Activated naive CD4-positive, alpha-beta T cell (primary cell): Measurements from ENCODE around the gene MTCL1.
A peak's percentile ranks its signal among the peaks of the same experiment; 100 is the strongest.

Experiments
- DNase-seq, 4 experiments: peaks; one replicate each; lab custom pipeline; 2025; lab: John Stamatoyannopoulos, UW

Gene MTCL1

DNA sequence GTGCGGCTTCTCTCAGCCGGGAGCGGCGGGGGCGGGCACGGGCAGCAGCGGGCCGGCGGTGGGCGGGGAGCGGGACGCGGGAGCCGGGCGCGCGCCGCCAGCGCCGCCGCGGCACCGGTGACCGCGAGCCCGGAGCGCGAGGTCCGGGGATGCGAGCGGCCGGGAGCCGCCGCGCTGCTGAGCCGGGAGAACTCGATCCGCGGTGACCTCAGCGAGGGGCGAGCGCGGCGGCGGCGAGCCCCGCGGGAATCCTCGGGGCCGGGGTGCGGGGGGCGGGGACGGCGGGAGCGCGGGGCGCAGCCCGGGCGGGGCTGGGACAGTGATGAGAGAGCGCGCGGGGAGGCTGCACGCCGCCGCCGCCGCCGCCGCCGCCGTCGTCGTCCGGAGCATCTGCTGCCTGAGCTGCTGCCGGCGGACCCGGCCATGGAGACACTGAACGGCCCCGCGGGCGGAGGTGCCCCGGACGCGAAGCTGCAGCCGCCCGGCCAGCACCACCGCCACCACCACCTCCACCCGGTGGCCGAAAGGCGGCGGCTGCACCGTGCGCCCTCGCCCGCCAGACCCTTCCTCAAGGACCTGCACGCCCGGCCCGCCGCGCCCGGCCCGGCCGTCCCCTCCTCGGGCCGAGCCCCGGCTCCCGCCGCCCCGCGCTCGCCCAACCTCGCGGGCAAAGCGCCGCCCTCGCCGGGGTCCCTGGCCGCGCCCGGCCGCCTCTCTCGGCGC is at the start of gene MTCL1:
Gene MTCL1, plus strand, starts transcription at position 319 of the 723 bp plus-strand sequence. Its CDS starts 105 bp downstream, at position 424.
- DNase-seq, result peak in 1 of 4 experiments; percentile 23

DNA sequence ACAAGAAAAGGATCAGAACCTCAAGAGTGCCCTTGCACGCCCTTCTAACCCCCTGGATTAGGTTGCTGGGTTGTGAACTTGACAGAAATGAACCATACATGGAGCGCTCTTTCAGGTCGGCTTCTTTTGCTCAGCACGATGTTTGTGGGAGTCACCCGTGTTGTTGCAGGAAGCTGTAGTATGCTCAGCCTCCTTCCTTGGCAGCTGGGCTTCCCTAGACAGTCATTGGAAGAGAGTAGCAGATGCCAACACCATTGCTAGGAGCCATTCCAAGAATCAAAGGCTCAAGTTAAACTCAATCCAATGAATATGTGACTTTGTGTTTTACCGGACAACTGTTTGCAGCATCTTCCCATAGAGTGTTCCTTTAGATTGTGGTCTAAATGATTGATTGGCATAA is 49.1 kb upstream of the MTCL1 start:
- DNase-seq, result no peak

DNA sequence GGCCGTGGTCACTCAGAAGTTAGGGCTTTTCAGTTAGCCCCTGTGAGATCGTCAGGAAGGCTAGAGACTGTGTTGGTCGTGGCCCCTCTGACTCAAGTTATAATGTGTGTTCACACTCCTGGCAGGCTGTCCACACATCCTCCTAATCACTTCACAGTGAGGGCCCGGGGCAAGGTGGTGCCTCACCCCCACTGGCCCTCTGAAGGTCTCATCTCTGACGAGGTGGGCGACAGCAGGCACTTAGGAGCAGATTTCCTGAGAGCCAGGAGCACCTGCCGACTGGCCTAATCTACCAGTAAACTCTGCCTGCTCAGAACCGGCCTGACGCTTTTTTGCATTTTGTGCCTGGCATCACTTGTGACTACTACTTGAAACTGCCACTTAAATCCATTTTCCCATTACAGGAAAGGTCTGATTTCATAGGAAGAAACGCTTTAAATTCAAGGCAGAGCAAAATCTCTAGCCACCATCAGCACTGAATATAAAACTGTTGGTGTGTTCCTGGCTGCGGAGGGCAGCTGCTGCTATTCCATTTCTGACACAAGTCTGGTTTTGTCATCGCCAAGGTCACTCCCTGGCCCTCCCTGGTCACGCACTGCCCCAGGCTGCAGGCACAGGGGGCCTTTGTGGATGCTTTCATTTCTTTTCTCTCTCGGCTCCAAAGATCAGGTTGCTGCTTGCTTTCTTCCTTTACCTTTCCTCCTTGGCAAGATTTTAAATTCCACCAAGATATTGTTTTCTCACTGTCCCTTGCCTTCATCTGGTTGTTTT is 48.1 kb upstream of the MTCL1 start:
- DNase-seq, result no peak

DNA sequence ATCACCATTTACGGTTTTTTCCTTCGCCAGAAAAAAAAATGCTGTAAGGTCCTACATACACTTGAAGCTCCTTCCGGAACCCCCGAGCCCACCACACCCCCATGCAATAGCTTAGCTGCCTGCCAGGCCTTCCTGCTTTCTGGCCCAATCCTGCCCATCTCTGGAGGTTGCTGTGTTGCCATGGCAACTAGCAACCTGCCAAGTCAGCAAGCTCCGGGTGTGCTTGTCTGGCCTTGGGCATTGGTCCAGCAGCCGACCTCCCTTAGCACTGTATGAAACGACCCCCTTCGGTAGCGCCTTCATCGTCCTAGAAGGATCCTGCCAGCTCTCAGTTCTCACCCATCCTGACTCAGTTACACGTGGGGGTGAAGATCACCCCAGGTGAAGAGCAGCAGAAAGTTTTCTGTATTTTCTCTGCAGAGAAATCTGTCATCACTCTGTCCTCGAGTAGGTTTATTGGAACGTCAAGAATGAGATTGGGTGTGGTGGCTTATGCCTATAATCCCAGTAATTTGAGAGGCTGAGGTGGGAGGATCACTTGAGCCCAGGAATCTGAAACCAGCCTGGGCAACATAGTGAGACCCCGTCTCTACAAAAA is 47.4 kb upstream of the MTCL1 start:
- DNase-seq, result no peak

DNA sequence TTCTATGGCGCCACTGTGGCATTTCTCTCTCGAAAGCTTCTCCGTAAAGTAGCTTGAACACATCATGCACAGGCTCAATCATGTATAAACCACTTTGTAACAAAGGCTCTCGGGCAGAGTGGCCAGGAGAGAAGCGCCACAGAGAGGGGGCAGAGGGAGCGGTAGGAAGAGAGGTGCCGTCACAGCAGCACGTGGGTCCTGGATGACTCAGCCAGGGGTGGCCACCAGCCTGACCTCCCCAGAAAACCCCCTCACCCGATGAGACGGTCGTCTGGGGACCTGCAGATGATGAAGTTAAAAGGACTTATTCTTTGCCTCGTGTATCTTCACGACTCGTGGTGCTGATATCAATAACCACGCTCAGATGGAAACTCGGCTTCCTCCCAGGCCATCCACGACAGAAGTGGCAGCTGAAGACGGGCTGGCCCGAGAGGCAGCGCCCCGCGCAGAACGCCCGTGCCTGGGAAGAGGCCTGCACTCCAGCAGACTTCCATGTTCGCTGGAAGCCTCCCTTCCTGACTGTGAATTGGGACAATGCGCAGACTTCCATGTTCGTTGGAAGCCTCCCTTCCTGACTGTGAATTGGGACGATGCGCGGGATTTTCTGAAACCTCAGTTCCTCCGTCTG is 46.4 kb upstream of the MTCL1 start:
- no peak for DNase-seq

DNA sequence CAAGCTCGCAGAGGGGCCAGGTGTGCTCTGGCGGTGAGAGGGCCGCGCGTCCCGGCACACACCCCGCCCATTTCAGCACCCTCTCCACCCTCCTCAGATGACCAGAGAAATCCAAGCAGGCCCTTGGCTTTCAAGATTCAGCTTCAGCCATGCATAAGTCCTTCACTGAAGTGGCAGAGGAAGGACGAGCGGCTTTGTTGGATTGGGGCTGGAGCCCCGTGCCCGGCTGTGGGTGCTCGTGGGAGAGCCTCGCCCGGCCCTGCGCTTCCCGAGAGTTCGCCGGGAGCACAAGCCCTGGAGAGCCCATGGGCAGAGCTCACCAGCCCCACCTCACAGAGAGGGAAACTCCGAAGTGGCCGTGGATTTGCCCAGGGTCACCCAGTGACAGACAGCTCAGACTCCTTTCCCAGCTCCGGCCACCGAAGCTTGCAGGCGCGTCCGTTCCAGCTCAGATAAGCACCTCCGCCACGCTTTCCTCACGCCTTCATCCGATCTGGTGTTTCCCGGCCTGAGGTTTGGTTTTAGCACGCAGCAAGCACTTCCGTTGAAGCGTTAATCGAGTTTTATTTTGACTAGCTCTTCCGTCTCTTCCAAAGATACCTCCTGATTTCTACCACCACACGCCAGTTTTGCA is 45.6 kb upstream of the MTCL1 start:
- DNase-seq, result no peak

DNA sequence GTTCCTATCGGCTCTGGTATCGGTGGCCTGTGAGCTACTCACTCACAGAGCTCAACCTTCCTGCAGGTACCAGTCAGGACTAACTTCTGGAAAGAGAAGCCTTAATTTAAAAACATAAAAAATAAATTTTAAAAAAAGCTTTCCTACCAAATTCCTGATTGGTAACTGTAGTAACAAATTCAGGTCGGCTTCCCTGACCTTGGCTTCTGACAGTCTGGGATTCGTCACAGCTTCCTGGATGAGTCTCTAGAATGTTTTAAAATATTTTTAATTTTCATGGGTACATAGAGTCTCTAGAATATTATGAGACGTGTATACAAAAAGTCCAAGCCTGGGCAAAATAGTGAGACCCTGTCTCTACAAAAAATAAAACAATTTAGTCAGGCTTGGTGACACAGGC is 45.0 kb upstream of the MTCL1 start:
- DNase-seq, result no peak

DNA sequence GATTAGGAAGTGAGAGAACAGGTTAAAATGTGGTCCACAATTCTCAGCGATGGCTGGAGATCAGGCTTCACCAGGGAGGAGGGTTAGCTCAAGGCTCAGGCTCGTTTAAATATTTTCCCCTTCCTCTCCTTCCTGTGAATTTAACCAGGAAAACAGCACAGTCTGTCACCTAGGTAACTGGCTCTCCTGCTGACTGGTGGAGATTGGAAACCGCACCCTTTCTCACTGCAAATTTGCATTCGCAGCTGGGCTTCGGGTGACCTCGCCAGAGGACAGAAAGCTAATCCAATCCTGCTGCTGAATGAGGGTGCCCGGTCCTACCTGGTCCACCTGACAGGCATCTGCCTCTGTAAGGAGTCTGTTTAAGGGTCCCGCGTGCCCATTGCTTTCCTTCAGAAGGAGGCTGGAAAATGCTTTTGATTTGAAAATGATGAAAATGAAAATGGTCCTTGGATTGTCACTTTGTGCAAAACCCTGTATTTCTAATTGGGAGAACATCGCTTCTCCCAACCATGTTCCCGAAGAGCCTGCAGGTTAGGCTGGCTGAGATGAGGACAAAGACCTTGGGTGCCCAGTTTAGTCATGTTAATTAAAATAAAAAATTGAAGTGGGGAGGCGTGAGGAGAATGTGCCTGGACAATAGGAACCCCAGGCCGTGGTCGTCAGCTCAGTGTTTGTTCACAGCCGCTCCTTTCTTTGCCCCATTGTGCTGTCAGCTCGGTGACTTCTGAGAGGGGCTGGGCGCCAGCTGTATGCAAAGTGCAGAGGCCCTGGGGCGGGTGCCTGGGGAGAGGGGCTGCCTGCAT is 43.4 kb upstream of the MTCL1 start:
- DNase-seq, result no peak

DNA sequence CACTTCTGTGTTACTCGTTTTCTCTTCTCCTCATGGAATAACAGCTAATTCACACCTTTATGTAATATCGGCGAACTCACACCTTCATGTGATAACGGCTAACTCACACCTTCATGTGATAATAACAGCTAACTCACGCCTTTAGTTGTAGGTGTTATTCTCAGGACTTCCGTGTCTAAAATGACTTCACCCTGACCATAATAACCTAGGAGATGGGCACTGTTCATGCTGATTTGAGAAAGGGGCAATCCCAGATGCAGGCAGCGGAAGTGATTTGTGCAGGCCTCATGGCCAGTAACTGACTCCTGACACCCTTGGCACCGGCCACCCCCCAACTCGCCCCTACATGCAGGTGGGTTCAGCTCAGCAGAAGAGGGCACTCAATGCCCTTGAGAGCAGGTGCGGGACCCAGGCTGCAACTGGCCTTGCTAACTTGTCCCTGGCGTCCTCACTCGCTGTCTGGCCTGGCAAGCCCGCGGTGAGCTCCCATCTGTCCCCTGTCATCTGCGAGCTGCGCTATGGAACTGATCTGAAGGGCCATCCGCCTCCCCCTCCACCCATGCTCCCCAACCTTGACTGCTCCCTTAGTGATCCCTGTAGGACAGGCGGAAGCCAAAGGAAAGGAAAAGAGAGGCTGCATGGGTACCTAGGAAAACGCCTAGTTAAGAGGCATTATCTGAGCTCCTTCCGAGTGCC is 42.6 kb upstream of the MTCL1 start:
- DNase-seq, result no peak

DNA sequence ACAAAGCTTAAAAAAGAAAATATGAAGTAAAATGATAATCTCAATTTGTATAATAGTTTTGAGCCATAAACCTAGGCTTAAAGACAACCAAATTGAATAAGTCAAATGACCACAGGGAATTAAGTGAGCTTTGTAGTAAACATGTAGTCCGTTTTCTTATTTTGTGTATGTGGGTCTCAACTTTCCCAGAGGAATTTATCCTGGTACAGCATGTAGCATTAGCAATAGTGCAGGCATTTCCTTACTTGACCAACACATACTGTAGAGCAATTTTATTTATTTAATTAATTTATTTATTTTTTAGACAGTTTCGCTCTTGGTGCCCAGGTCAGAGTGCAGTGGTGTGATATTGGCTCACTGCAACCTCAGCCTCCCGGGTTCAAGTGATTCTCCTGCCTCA is 37.5 kb upstream of the MTCL1 start:
- DNase-seq, result no peak

DNA sequence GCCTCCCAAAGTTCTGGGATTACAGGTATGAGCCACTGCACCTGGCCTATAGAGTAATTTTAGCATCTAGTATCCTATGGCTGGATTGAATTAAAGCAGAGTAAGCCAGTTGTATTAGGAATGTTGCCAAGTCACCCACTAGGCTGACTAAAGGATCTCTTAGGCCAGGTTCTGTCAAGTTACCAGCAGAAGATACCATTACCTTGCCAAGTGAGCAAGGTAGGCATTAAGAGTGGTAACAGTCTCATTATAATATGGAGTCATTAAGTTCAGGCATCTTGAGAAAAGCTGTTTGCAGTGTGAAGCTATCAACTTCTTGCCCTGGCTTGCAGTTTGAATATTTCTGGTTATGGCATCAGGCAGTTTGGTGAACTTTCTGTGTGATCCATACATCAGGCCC is 37.0 kb upstream of the MTCL1 start:
- DNase-seq, result no peak

DNA sequence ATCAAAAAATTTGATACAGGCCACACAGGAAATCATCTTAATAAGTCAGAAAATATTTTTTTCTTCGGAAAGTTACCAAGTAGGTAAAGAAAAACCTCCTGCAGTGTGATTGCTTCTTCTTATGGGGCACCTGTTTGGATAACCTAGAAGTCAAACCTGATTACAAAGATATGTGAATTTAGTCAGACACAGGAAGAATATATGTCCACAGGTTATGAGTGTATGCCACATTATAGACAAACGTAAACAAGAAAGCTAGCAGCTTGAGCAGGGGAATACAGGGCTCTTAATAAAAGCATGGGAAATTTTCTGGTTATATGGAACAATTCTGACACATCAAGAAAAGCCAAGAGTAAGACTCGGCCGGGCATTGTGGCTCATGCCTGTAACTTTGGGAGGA is 35.8 kb upstream of the MTCL1 start:
- no peak for DNase-seq

DNA sequence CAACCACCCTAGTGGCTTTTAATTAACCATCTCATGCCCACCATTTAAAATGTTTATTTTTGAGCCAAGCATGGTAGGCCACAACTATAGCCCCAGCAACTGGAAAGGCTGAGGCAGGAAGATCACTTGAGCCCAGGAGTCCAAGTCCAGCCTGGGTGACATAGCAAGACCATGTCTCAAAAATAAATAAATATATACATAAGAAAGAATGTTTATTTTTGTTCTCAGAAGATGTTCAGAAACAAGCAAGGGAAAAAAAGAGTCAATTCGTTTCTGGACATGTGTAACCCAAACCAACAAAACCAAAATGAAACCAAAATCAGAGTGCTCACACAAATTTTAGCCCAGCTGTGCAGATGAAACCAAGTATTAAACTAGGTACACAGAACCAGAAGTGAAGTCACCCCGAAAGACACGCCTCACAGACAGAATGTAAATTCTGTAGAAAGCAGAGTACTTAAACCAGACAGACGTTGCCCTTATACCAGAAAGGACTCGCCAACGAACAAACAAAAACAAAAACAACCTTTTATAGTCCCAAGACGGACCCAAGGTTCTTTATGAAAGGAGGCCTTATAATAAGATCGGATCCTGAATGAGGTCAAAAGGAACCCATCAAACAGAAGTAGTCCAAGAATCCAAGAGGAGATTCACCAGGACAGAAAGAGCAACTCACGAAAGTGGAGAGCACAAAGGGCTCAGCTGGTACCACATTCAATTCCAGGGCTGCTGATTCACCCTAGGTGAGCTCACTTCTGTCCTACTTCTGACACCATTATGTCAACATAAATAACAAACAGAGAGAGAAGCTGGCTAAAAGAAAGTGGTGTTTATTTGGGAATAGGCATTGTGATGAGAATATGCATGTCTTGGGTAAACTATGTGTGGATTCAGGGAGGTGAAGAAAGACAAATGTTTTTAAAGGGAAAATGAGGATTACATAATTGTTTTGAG is 31.8 kb upstream of the MTCL1 start:
- DNase-seq, result no peak

DNA sequence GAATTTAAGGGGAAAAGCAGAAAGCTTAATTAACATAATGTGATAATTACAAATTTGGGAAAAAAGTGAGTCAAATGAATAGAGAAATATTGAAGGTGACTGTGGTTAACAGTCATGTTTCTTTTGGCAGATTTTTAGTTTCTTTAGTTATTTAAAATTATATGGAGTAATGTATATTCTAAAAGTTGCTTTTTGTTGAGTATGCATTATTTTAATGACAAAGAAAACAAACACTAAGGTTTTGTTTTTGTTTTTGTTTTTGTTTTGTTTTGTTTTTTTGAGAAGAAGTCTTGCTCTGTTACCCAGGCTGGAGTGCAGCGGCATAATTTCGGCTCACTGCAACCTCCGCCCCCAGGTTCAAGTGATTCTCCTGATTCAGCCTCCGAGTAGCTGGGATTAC is 30.3 kb upstream of the MTCL1 start:
- no peak for DNase-seq

DNA sequence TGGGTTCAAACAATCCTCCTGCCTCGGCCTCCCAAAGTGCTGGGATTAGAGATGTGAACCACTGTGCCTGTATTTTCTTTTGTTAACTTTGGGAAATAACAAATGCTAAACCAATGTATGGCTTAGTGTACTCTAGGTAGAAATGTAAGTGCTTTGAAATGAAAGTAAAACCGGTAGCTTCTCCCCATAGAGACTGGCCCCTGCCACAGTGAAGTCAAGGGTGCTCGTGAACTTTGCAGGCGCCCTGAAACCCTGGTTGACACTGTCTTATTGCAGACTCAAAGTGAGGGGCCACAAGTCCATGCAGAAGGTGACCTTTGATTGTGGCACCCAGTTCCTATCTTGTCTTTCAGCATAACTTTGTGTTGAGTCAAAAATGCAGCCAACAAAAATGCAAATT is 24.2 kb upstream of the MTCL1 start:
- DNase-seq, result no peak

DNA sequence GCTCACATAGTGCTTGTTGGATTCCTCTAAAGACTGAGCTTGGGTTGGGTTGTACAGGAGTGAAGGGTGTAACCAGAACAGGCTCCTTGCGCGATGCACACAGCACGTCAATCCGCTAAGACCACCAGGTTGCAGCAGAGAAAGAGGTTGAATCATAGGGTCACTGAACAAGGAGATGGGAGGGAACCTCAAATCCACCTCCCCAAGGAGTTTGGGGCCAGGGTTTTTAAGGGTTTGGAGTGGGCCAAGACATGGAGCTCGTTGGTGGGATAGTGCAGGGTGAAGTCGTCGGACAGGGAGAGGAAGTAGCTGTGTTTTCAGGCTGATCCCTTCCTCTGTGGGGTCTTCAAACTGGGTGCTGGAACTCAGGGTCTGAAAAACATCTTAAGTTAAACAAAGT is 20.8 kb upstream of the MTCL1 start:
- DNase-seq, result no peak

DNA sequence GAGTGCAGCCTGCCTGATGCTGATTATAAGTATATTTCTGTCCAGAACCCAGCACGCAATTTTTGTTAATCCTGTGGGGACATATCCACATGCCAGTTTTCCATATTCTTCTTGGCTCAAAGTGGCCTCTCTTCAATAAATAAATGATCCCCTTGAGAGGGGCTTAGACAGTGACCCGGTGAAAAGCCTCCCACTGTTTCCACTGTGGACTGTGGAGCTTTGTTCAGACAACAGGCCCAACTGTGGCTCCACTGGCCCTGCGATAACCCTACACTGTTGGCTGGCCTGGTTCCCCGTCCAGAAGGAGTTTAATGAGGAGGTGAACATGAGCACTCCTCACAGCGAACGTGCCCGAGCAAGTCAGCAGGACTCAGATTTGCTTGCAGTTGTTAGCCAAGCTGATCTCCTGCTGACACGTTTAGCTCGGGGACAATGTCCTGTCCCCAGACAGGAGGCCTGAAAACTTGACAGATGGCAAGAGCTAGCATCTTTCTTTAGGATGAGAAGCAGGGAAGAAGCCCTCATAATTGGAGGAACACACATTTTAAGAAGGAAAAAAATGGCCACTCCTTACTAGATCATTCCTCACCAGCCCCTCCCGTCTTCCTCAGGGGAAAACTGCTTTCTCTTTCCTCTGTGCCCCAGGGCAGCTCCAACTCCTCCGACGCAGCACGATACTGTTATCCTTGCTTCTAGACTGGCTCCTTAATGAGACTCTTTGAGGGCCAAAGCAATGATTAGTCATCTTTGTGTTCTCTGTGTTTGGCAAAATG is 20.0 kb upstream of the MTCL1 start:
- DNase-seq, result no peak

DNA sequence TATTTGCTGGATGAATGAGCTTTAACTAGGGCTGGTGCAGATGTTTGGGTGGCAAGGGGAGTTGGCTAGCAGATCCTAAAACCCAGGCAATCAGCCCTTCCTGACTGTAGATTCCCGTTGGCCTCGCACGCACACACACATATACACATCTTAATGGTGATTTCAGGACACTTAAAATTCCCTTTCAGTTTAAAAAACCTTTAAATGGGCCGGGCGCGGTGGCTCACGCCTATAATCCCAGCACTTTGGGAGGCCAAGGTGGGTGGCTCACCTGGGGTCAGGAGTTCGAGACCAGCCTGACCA is 19.5 kb upstream of the MTCL1 start:
- DNase-seq, result no peak

DNA sequence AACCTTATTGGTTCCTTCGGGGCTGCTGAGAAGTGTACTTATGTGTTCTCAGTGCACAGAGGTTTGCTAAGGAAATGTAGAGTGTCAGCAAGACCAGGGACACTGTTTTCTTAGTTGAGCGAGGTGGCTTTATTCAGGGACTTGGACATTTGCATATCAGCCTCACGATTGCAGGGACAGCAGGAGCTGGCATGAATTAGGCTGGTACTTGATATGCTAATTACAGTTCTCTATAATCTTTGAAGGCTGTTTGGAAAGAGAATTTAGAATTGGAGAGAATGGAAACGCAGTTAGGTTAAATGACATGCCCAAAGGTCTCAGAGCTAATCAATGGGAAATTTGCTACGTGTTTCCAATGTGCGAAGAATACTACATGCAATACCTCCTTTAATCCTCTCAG is 18.7 kb upstream of the MTCL1 start:
- no peak for DNase-seq
